OCI-LY7 (cell line): ENCODE measurements around the gene ZNF232. TPM values are rescaled to one million over a fixed set of nuclear protein-coding genes. Genes with fewer than 3 reads are reported as not detected.

ENCODE experiments used
- BruUV-seq: library from RNA; stranded (reverse); fragments of 400-500 nt; replicated peaks from 2 replicates; lab custom pipeline; 2021; lab: Mats Ljungman, UMichigan
- CTCF ChIA-PET: fragments of 300-600 bp; sonication (Branson Sonifier 250); formaldehyde crosslinking; loops from one replicate; lab custom pipeline; 2022; ENCODE audit warnings: antibody characterized with exemption; ENCODE audit not compliant: unreplicated experiment; lab: Charles Lee
- POLR2A ChIA-PET: fragments of 300-600 bp; sonication (Branson Sonifier 250); formaldehyde crosslinking; loops from one replicate; lab custom pipeline; 2022; ENCODE audit warnings: antibody characterized with exemption; lab: Charles Lee
- DNase-seq: peaks from one replicate; pipeline ENCODE4 v3.0.0-alpha.2; 2015; ENCODE audit warnings: low spot score
- H2AFZ ChIP-seq: fragments of 200-600 bp; sonication (generic), shearing (Covaris generic); 2 replicates; pipeline ENCODE4 v1.6.1; 2014; ENCODE audit warnings: mild to moderate bottlenecking, antibody characterized with exemption, low read length, moderate library complexity
- H3K27ac ChIP-seq: fragments of 200-600 bp; sonication (generic); 2 replicates; pipeline ENCODE4 v1.5.1; 2014; ENCODE audit warnings: mixed run types, low read depth, mild to moderate bottlenecking, moderate library complexity, low read length, inconsistent platforms; ENCODE audit not compliant: poor library complexity, severe bottlenecking
- H3K36me3 ChIP-seq: fragments of 200-600 bp; sonication (generic); 2 replicates; pipeline ENCODE4 v1.6.1; 2014; ENCODE audit warnings: mild to moderate bottlenecking, antibody characterized with exemption, low read length, moderate library complexity, mixed read lengths; ENCODE audit not compliant: insufficient read depth
- H3K4me1 ChIP-seq: fragments of 200-600 bp; sonication (generic); 2 replicates; pipeline ENCODE4 v1.5.1; 2014; ENCODE audit warnings: mild to moderate bottlenecking, low read length; ENCODE audit not compliant: insufficient read depth, poor library complexity, severe bottlenecking
- H3K4me2 ChIP-seq: fragments of 200-600 bp; sonication (generic); 2 replicates; pipeline ENCODE4 v1.6.1; 2014; ENCODE audit warnings: mild to moderate bottlenecking, low read length
- H3K4me3 ChIP-seq: fragments of 200-600 bp; sonication (generic); 2 replicates; pipeline ENCODE4 v1.5.1; 2014; ENCODE audit warnings: mild to moderate bottlenecking, low read depth, low read length; ENCODE audit not compliant: poor library complexity, severe bottlenecking
- H3K79me2 ChIP-seq: fragments of 200-600 bp; sonication (generic); 2 replicates; pipeline ENCODE4 v1.6.1; 2016; ENCODE audit warnings: low read depth, mild to moderate bottlenecking, low read length, moderate library complexity, mixed read lengths; ENCODE audit not compliant: insufficient read depth
- H3K9me2 ChIP-seq: fragments of 200-600 bp; sonication (generic); 2 replicates; pipeline ENCODE4 v1.6.1; 2016; ENCODE audit warnings: mild to moderate bottlenecking, low read length, mixed read lengths; ENCODE audit not compliant: insufficient read depth
- H3K9me3 ChIP-seq: fragments of 200-600 bp; sonication (generic); 2 replicates; pipeline ENCODE4 v1.6.1; 2014; ENCODE audit warnings: mild to moderate bottlenecking, mixed run types, low read length, mixed read lengths
- H4K20me1 ChIP-seq: fragments of 200-600 bp; sonication (generic); 2 replicates; pipeline ENCODE4 v1.6.1; 2014; ENCODE audit warnings: mild to moderate bottlenecking, antibody characterized with exemption, low read length, moderate library complexity, mixed read lengths; ENCODE audit not compliant: insufficient read depth
- EZH2phosphoT487 ChIP-seq: fragments of 200-600 bp; sonication (generic); IDR thresholded peaks from 2 replicates; pipeline ENCODE4 v1.6.1; 2018; ENCODE audit warnings: low read depth, borderline replicate concordance, mild to moderate bottlenecking, mixed run types, antibody characterized with exemption, low read length, moderate library complexity, mixed read lengths
- intact Hi-C: fragments of 100-400 bp; cut with micrococcal nuclease; formaldehyde crosslinking; loops from one replicate; pipeline ENCODE4 v1.10.0; 2022; ENCODE audit not compliant: unreplicated experiment
- total RNA-seq, 2 experiments: library from RNA; depleted of rRNA in 1 of 2; stranded (reverse); fragments of >200 nt in 1 of 2; shearing (Covaris generic) in 1 of 2; gene quantifications; 2 replicates each; pipeline ENCODE4 v1.2.3, GENCODE V29; 2014 to 2022
- TF ChIP-seq, protein P1 (sequence below): fragments of 200-600 bp; sonication (generic); conservative IDR thresholded peaks from 2 replicates; pipeline ENCODE4 v1.5.1; 2014; ENCODE audit warnings: mild to moderate bottlenecking, antibody characterized with exemption, low read length, moderate library complexity, mixed read lengths

The ZNF232 gene
- total RNA-seq, 2 experiments from 2014 or later, result 21.3 to 28.3 TPM

GRCh38 chr17:5110816-5111215 lies 862 bp downstream of the ZNF232 start:
- TSS peak; percentile 65 for BruUV-seq
- Histone ChIP-seq H3K9me2 (no peaks in the 10 kb centered on the region), H2AFZ (peak overlapping the region; percentile 87), H3K4me2 (peak overlapping the region; percentile 83), H3K4me1 (peaks cover 16% of the 10 kb centered on the region), H3K9me3 (peaks cover 11% of the 10 kb centered on the region; the same call in 1 of the 2 replicates), H3K4me3 (peak overlapping the region; percentile 85), H3K36me3 (peaks cover 62% of the 10 kb centered on the region), H3K79me2 (peaks cover 33% of the 10 kb centered on the region), H4K20me1 (no peaks in the 10 kb centered on the region), H3K27ac (peak overlapping the region; percentile 62)
- ChIA-PET POLR2A (interaction anchor here (1.4 kb wide), 1 partner anchor 77 kb away, joined by 4 read pairs; no protein-coding TSS in a partner anchor), CTCF (interaction anchor here (0.9 to 1.2 kb wide), 2 partner anchors 56 to 80 kb away, joined by 3 read pairs; no protein-coding TSS in a partner anchor)
- TF ChIP-seq EZH2phosphoT487, result no peak
- TF ChIP-seq, protein P1, sequence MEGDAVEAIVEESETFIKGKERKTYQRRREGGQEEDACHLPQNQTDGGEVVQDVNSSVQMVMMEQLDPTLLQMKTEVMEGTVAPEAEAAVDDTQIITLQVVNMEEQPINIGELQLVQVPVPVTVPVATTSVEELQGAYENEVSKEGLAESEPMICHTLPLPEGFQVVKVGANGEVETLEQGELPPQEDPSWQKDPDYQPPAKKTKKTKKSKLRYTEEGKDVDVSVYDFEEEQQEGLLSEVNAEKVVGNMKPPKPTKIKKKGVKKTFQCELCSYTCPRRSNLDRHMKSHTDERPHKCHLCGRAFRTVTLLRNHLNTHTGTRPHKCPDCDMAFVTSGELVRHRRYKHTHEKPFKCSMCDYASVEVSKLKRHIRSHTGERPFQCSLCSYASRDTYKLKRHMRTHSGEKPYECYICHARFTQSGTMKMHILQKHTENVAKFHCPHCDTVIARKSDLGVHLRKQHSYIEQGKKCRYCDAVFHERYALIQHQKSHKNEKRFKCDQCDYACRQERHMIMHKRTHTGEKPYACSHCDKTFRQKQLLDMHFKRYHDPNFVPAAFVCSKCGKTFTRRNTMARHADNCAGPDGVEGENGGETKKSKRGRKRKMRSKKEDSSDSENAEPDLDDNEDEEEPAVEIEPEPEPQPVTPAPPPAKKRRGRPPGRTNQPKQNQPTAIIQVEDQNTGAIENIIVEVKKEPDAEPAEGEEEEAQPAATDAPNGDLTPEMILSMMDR, result no peak; the same call in 1 of the 2 replicates
- intact Hi-C loops, result loop anchor here (1.0 kb wide), 2 partner anchors 80 to 126 kb away; partner anchors contain the start of gene ZNF594
- peak; percentile 67 for DNase-seq

- CTCF ChIA-PET, result no interaction called here
- Histone ChIP-seq H3K36me3 (peaks cover 23% of the 10 kb centered on the region), H3K4me2 (no peak overlapping the region), H3K4me3 (no peak overlapping the region), H3K9me2 (no peaks in the 10 kb centered on the region), H3K4me1 (no peaks in the 10 kb centered on the region), H4K20me1 (no peaks in the 10 kb centered on the region), H3K27ac (no peak overlapping the region), H3K79me2 (no peaks in the 10 kb centered on the region), H3K9me3 (peaks cover 19% of the 10 kb centered on the region), H2AFZ (no peak overlapping the region)
- intact Hi-C loops, result no loop called here
- DNase-seq, result no peak
- TF ChIP-seq, protein P1, result no peak
- no peak for TF ChIP-seq EZH2phosphoT487
- no TSS peak for BruUV-seq
- POLR2A ChIA-PET, result interaction anchor here (0.6 kb wide), 2 partner anchors 13 to 485 kb away, joined by 3 read pairs; no protein-coding TSS in a partner anchor
Observed at GRCh38 chr17:5100832-5101231, 10.8 kb downstream of the ZNF232 start.

- Histone ChIP-seq H3K27ac (no peak overlapping the region), H3K4me3 (no peak overlapping the region), H3K4me1 (no peaks in the 10 kb centered on the region), H3K36me3 (peaks cover 8% of the 10 kb centered on the region), H3K4me2 (no peak overlapping the region), H3K9me2 (no peaks in the 10 kb centered on the region), H3K79me2 (no peaks in the 10 kb centered on the region), H4K20me1 (no peaks in the 10 kb centered on the region), H2AFZ (no peak overlapping the region), H3K9me3 (peaks cover 31% of the 10 kb centered on the region)
- TF ChIP-seq EZH2phosphoT487, result no peak
- TF ChIP-seq, protein P1, result no peak
- intact Hi-C loops, result no loop called here
- ChIA-PET CTCF (no interaction called here), POLR2A (interaction anchor here (0.7 kb wide), 2 partner anchors 34 to 263 kb away, joined by 3 to 4 read pairs; no protein-coding TSS in a partner anchor)
- no peak for DNase-seq
- BruUV-seq, result no TSS peak
Observed at GRCh38 chr17:5099271-5099670, 12.4 kb downstream of the ZNF232 start.
